Measurements from ENCODE around the gene SBDS.

SBDS gene

DNA sequence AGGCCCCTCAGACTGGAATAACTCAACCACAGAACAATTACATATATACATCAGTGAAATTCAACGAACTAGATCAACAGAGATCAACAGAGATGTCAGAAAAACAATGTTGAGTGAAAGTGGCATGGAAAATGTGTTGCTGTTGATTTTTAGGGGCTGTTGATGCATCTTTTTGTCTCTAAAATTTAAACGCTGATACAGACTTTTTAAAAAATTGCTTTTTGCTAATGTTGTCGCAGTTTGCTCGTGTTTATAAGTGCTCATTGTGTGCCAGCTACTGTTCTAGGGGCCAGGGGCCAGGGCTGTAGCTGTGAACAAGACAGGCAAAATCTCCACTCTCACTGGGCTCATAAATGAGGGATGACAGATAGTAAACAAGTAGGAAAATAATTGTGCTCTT, 56.1 kb downstream of the SBDS start:
- no peaks in the 10 kb centered on the region for H3K36me3 ChIP-seq (ENCODE audit: control insufficient read depth, insufficient read depth, low read length)
- no peak overlapping the region for H3K4me2 ChIP-seq (ENCODE audit: low read length)
- no peak overlapping the region for H2AFZ ChIP-seq
- no peak overlapping the region for H3K4me3 ChIP-seq (ENCODE audit: low read depth, low read length)
- no peak overlapping the region for H3K9ac ChIP-seq
- H3K27me3 ChIP-seq (ENCODE audit: control insufficient read depth, insufficient read depth, low read length): no peaks in the 10 kb centered on the region
- peaks cover 49% of the 10 kb centered on the region for H3K79me2 ChIP-seq
- H3K9me3 ChIP-seq (ENCODE audit: control insufficient read depth, low read length): no peaks in the 10 kb centered on the region
- no peak for TF ChIP-seq CTCF (IDR thresholded peaks at IDR 0.05)
- no peak overlapping the region for H3K27ac ChIP-seq
- H3K4me1 ChIP-seq: no peaks in the 10 kb centered on the region

DNA sequence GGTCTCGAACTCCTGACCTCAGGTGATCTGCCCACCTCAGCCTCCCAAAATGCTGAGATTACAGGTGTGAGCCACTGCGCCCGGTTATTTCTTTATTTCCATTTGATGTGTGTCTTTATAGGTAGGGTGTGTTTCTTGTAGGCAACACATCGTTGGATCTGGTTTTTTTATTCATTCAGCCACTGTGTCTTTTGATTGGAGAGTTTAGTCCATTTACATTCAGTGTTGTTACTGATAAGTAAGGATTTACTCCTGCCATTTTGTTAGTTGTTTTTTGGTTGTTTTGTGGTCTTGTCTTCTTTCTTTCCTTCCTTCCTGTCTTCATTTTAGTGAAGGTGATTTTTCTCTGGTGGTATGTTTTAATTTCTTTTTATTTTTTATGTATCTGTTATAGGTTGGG, 57.4 kb downstream of the SBDS start:
- Histone ChIP-seq H3K27me3 (ENCODE audit: control insufficient read depth, insufficient read depth, low read length) (no peaks in the 10 kb centered on the region), H3K4me3 (ENCODE audit: low read depth, low read length) (no peak overlapping the region), H2AFZ (no peak overlapping the region), H3K9ac (no peak overlapping the region), H3K79me2 (peaks cover 54% of the 10 kb centered on the region), H3K4me2 (ENCODE audit: low read length) (no peak overlapping the region), H3K9me3 (ENCODE audit: control insufficient read depth, low read length) (no peaks in the 10 kb centered on the region), H3K27ac (no peak overlapping the region), H3K36me3 (ENCODE audit: control insufficient read depth, insufficient read depth, low read length) (no peaks in the 10 kb centered on the region), H3K4me1 (peaks cover 5% of the 10 kb centered on the region)
- TF ChIP-seq CTCF (IDR thresholded peaks at IDR 0.05): no peak
